Measurements from ENCODE around the gene ARHGAP45.

GRCh38 chr19:1046117-1046626 lies 20.8 kb upstream of the ARHGAP45 start:
- TF ChIP-seq POLR2AphosphoS5 (IDR thresholded peaks at IDR 0.05), result no peak
- TF ChIP-seq POLR2A (IDR thresholded peaks at IDR 0.05; ENCODE audit: low read depth), result no peak
- no peak for TF ChIP-seq CTCF (IDR thresholded peaks at IDR 0.05)
